Lung (tissue), 13 donors: ENCODE results near the gene USP4. TPM values are rescaled to one million over a fixed set of nuclear protein-coding genes. Genes with fewer than 3 reads are reported as not detected.
"Not testable (repeated sequence)": the region's sequence is repeated elsewhere in the genome, so short reads cannot be mapped to it uniquely, and the experiment has no call there.

ENCODE experiments used
- ATAC-seq: fragments of 200-7000 bp; cut with Tn5 transposase; one replicate; pipeline ENCODE4 v1.9.1; 2020; ENCODE audit warnings: moderate number of reproducible peaks; ENCODE audit not compliant: insufficient read depth, low FRiP score
- DNase-seq, 3 donors: peaks; one replicate each; pipeline ENCODE4 v3.0.0-alpha.2; 2013 to 2017
- H3K27ac ChIP-seq, 2 donors: one replicate each; pipeline ENCODE4 v1.5.1; 2013; ENCODE audit warnings: mild to moderate bottlenecking in 2 of 2, moderate library complexity in 2 of 2, control low read depth in 1 of 2, inconsistent platforms in 1 of 2, low read depth in 1 of 2, low read length in 1 of 2
- H3K27me3 ChIP-seq, 3 donors: one replicate each; pipeline ENCODE4 v1.5.1; 2013; ENCODE audit warnings: low read length in 2 of 3; ENCODE audit not compliant: control insufficient read depth in 3 of 3, insufficient read depth in 3 of 3
- H3K36me3 ChIP-seq, 4 donors: one replicate each; pipeline ENCODE4 v1.5.1; 2013; ENCODE audit warnings: low read length in 4 of 4, mild to moderate bottlenecking in 1 of 4, moderate library complexity in 1 of 4; ENCODE audit not compliant: control insufficient read depth in 4 of 4, insufficient read depth in 4 of 4
- H3K4me1 ChIP-seq, 5 donors: one replicate each; pipeline ENCODE4 v1.5.1; 2013; ENCODE audit warnings: low read length in 5 of 5, mild to moderate bottlenecking in 2 of 5, moderate library complexity in 1 of 5; ENCODE audit not compliant: control insufficient read depth in 5 of 5, insufficient read depth in 5 of 5
- H3K4me3 ChIP-seq: one replicate; pipeline ENCODE4 v1.5.1; 2013; ENCODE audit warnings: mild to moderate bottlenecking, control low read depth, moderate library complexity
- H3K9ac ChIP-seq, 2 donors: one replicate each; pipeline ENCODE4 v1.5.1; 2013; ENCODE audit warnings: low read length in 2 of 2, control low read depth in 1 of 2; ENCODE audit not compliant: insufficient read depth in 1 of 2
- H3K9me3 ChIP-seq, 4 donors: one replicate each; pipeline ENCODE4 v1.5.1; 2013; ENCODE audit warnings: low read length in 3 of 4, mild to moderate bottlenecking in 1 of 4, moderate library complexity in 1 of 4; ENCODE audit not compliant: control insufficient read depth in 4 of 4, insufficient read depth in 3 of 4
- WGBS, 2 donors: extraction: QIAGEN DNeasy Blood & Tissue Kit; methylation state at CpG; one replicate each; pipeline ENCODE4 v1.1.7; 2013; 5-methylcytosine and 5-hydroxymethylcytosine counted together
- polyA plus RNA-seq, 2 donors: library from polyadenylated mRNA; stranded (reverse); fragments of 200-250 nt; gene quantifications; one replicate each; pipeline ENCODE4 v1.2.1, GENCODE V29; 2013
- small RNA-seq: library from RNA; depleted of rRNA; stranded (forward); fragments of <200 nt; gene quantifications from one replicate; pipeline ENCODE3, GENCODE V24; 2014; ENCODE audit warnings: low replicate concordance
- total RNA-seq, 2 donors: library from RNA; depleted of rRNA in 1 of 2; stranded (reverse); fragments of >200 nt in 1 of 2; gene quantifications; one replicate each; pipeline ENCODE4 v1.2.1, GENCODE V29; 2014 to 2021
- TF ChIP-seq, protein P1 (sequence below): IDR thresholded peaks from 2 replicates; pipeline ENCODE4 v1.5.1; 2012; ENCODE audit warnings: mild to moderate bottlenecking; ENCODE audit errors: control extremely low read depth, extremely low read depth
- donor health status: control.
- donor health status: control.
- donor health status: Bipolar disorder and iron deficiency.
- donor health status: healthy.
- donor health status: DM: yes; HTN: yes; CAD: no.

USP4 gene
- total and polyA plus RNA-seq, 4 donors = 39.4 to 72.4 (median 54.7) TPM

DNA sequence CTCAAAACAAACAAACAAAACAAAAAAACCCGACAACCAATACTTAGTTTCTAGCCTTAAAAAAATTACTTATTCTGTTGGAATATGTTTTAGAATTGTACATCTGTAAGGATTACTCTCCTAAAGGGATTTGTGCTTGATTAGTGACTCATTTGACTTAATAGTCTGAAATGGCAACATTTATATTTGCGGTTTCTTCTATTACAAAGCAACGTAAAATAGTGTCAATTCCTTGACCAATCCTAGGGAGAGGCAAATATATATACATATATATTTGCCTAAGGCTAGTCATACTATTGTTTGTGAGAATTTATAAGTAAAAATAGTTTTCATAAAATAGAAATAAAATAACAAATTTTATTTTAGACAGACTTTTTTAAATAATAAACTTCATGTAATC, 102.5 kb downstream of the USP4 start:
- Histone ChIP-seq H3K4me1 (peaks cover 0 to 3% (median 0%) of the 10 kb centered on the region in 5 donors), H3K9me3 (peaks cover 0 to 13% (median 6%) of the 10 kb centered on the region in 4 donors), H3K27me3 (no peaks in the 10 kb centered on the region), H3K36me3 (peaks cover 0 to 1% (median 0%) of the 10 kb centered on the region in 4 donors), H3K27ac (no peak overlapping the region), H3K9ac (no peak overlapping the region), H3K4me3 (no peak overlapping the region)
- WGBS, 2 donors = 93 to 94% methylated on average over 3 of the region's 3 CpGs
- ATAC-seq = no peak
- DNase-seq = no peak
- TF ChIP-seq, protein P1, sequence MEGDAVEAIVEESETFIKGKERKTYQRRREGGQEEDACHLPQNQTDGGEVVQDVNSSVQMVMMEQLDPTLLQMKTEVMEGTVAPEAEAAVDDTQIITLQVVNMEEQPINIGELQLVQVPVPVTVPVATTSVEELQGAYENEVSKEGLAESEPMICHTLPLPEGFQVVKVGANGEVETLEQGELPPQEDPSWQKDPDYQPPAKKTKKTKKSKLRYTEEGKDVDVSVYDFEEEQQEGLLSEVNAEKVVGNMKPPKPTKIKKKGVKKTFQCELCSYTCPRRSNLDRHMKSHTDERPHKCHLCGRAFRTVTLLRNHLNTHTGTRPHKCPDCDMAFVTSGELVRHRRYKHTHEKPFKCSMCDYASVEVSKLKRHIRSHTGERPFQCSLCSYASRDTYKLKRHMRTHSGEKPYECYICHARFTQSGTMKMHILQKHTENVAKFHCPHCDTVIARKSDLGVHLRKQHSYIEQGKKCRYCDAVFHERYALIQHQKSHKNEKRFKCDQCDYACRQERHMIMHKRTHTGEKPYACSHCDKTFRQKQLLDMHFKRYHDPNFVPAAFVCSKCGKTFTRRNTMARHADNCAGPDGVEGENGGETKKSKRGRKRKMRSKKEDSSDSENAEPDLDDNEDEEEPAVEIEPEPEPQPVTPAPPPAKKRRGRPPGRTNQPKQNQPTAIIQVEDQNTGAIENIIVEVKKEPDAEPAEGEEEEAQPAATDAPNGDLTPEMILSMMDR = no peak

DNA sequence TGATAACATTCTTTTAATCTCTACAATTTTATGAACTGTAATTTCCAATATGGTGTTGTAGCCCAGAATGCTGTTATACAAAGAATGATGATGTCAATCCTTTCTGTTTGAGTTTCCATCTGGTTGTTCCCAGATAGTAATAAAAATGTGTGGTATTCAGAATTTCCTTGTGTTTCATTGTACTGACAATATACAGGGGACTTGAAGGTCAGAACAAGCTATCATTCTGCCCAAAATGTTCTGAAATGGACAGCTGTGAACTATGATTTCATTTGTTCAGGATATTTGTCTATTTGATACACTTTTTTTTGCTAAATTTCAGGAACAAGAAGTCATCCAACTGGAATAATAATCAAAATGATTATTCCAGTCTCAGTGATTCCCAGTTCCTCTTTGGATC, 103.6 kb downstream of the USP4 start:
- Histone ChIP-seq H3K9me3 (peaks cover 0 to 13% (median 6%) of the 10 kb centered on the region in 4 donors), H3K27me3 (no peaks in the 10 kb centered on the region), H3K4me3 (no peak overlapping the region), H3K27ac (no peak overlapping the region), H3K4me1 (peaks cover 0 to 3% (median 0%) of the 10 kb centered on the region in 5 donors), H3K36me3 (no peaks in the 10 kb centered on the region), H3K9ac (no peak overlapping the region)
- TF ChIP-seq, protein P1 = no peak
- ATAC-seq (no peak), DNase-seq (no peak)

DNA sequence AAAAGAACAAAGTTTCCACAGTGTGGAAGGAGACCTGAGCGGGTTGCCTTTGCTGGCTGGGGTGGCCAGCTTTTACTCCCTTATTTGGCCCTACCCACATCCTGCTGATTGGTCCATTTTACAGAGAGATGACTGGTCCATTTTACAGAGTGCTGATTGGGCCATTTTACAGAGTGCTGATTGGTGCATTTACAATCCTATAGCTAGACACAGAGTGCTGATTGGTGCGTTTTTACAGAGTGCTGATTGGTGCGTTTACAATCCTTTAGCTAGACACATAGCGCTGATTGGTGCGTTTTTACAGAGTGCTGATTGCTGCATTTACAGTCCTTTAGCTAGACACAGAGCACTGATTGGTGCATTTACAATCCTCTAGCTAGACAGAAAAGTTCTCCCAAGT, 111.0 kb downstream of the USP4 start:
- H3K4me3 ChIP-seq, ATAC-seq, H3K27me3 ChIP-seq, H3K27ac ChIP-seq, H3K9ac ChIP-seq, H3K36me3 ChIP-seq, DNase-seq, H3K4me1 ChIP-seq: not testable (repeated sequence)
- H3K9me3 ChIP-seq = peaks cover 0 to 24% (median 12%) of the 10 kb centered on the region in 4 donors
- 92 to 96% methylated on average over 5 of the region's 5 CpGs for WGBS, 2 donors

Small RNAs within 50 kb of the gene (small RNA-seq; reads per million reads assigned to genes)
- not detected for gene AC121247.2
- gene MIR4271 = not detected
- gene RF00019 = not detected

Other genes with a start within 250 kb of the USP4 start
- gene QRICH1, start 246.0 kb downstream of the USP4 start, total RNA-seq = 10 to 100 TPM; 67.7 to 76.0 TPM
- gene QRICH1, start 246.0 kb downstream of the USP4 start, polyA plus RNA-seq = 10 to 100 TPM; 35.1 to 38.2 TPM
- gene QARS1, start 235.3 kb downstream of the USP4 start, total RNA-seq = 100 to 1,000 TPM; 191 to 223 TPM
- 100 to 1,000 TPM; 172 to 234 TPM for gene QARS1, start 235.3 kb downstream of the USP4 start, polyA plus RNA-seq
- gene USP19, start 219.2 kb downstream of the USP4 start, total RNA-seq = 10 to 100 TPM; 49.9 to 63.1 TPM
- gene USP19, start 219.2 kb downstream of the USP4 start, polyA plus RNA-seq = 10 to 100 TPM; 20.3 to 30.2 TPM
- gene LAMB2, start 207.0 kb downstream of the USP4 start, total RNA-seq = 100 to 1,000 TPM; 291 to 616 TPM
- 100 to 1,000 TPM; 153 to 331 TPM for gene LAMB2, start 207.0 kb downstream of the USP4 start, polyA plus RNA-seq
- gene CCDC71, start 173.7 kb downstream of the USP4 start, total RNA-seq = 10 to 100 TPM; 13.9 to 23.8 TPM
- gene CCDC71, start 173.7 kb downstream of the USP4 start, polyA plus RNA-seq = 10 to 100 TPM; 16.3 to 29.3 TPM
- 10 to 100 TPM; 29.6 to 32.0 TPM for gene KLHDC8B, start 168.5 kb downstream of the USP4 start, total RNA-seq
- gene KLHDC8B, start 168.5 kb downstream of the USP4 start, polyA plus RNA-seq = 10 to 100 TPM; 19.4 to 32.5 TPM
- gene C3orf62, start 62.8 kb downstream of the USP4 start, total RNA-seq = 1 to 10 TPM; 5.2 to 8.2 TPM
- 1 to 10 TPM; 6.0 to 8.1 TPM for gene C3orf62, start 62.8 kb downstream of the USP4 start, polyA plus RNA-seq
- gene GPX1, start 18.3 kb upstream of the USP4 start, total RNA-seq = 100 to 1,000 TPM; 106 to 464 TPM
- gene GPX1, start 18.3 kb upstream of the USP4 start, polyA plus RNA-seq = 100 to 1,000 TPM; 567 to 879 TPM
- gene RHOA, start 71.9 kb upstream of the USP4 start, total RNA-seq = 100 to 1,000 TPM; 352 to 567 TPM
- gene RHOA, start 71.9 kb upstream of the USP4 start, polyA plus RNA-seq = 100 to 1,000 TPM; 269 to 513 TPM
- gene TCTA, start 72.4 kb upstream of the USP4 start, total RNA-seq = 10 to 100 TPM; 15.8 to 49.0 TPM
- gene TCTA, start 72.4 kb upstream of the USP4 start, polyA plus RNA-seq = 10 to 100 TPM; 26.8 to 33.4 TPM
- 10 to 100 TPM in 1 of 2 donors, 1 to 10 TPM in 1; 9.5 to 12.4 TPM for gene AMT, start 82.4 kb upstream of the USP4 start, total RNA-seq
- gene AMT, start 82.4 kb upstream of the USP4 start, polyA plus RNA-seq = 1 to 10 TPM; 3.8 to 8.0 TPM
- 10 to 100 TPM; 14.0 to 20.1 TPM for gene NICN1, start 89.3 kb upstream of the USP4 start, total RNA-seq
- gene NICN1, start 89.3 kb upstream of the USP4 start, polyA plus RNA-seq = 1 to 10 TPM; 8.6 to 9.1 TPM
- gene DAG1, start 130.2 kb upstream of the USP4 start, total RNA-seq = 100 to 1,000 TPM in 1 of 2 donors, 10 to 100 TPM in 1; 40.4 to 100 TPM
- gene DAG1, start 130.2 kb upstream of the USP4 start, polyA plus RNA-seq = 10 to 100 TPM; 18.2 to 35.6 TPM
- under 1 TPM; 0.68 to 0.71 TPM for gene BSN, start 214.4 kb upstream of the USP4 start, total RNA-seq
- under 1 TPM; 0.09 to 0.26 TPM for gene BSN, start 214.4 kb upstream of the USP4 start, polyA plus RNA-seq